HG02885 (cell line): ENCODE measurements around the gene CDK5RAP2.
A peak's percentile ranks its signal among the peaks of the same experiment; 100 is the strongest.
"Not testable (repeated sequence)": the region's sequence is repeated elsewhere in the genome, so short reads cannot be mapped to it uniquely, and the experiment has no call there.

ENCODE experiments used
- ATAC-seq: cut with Tn5 transposase; IDR thresholded peaks from one replicate; pipeline ENCODE4 v1.9.1; 2021; ENCODE audit warnings: mild to moderate bottlenecking; ENCODE audit not compliant: unreplicated experiment, poor library complexity

The CDK5RAP2 gene

DNA sequence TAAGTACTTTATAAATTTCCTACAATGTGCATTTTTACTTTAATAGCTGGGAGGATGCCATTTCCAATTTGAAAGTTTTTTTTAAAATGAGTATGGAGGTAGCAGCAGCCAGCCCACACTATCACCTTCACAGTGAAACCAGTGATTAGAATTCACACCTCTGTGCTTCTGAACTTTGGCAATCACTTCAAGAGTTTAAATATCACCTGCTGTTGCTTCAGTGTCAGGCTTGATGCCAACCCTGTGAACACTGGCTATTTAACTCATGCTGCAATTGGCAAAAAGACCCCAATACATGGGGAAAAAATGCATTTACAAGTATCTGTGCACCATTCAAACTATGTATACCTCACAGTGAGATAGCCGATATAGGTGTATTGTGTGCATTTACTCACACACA is 57.4 kb downstream of the CDK5RAP2 start:
- ATAC-seq, result no peak

DNA sequence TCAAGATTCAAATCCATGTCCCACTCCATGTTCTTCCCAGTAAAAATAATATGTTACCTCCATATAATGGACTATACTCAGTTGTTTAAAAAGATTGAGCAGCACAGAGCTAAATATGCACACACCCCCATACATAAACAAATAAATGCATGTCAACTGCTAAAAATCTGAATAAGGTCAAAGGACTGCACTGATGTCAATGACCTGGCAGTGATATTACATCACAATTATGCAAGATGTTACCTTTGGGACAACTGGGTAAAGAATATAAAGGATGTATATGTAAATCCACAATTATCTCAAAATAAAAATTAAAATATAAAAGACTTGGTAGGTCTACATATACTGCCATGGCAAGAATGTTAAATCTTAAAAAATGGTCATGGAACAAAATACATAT is 57.9 kb downstream of the CDK5RAP2 start:
- no peak for ATAC-seq

DNA sequence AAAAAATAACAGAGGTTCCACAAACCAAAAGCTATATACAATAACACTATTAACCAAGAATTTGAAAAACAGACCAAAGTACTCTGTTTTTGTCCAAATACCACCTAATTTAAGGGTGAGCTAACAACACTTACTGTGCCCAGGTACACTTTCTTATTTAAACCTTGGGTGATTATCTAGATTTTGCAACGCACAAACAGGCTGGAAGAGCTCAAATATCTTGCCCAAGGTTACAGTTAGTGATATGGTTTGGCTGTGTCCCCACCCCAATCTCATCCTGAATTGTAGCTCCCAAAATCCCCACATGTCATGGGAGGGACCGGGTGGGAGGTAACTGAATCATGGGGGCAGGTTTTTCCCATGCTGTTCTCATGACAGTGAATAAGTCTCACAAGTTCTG is 58.9 kb downstream of the CDK5RAP2 start:
- no peak for ATAC-seq

DNA sequence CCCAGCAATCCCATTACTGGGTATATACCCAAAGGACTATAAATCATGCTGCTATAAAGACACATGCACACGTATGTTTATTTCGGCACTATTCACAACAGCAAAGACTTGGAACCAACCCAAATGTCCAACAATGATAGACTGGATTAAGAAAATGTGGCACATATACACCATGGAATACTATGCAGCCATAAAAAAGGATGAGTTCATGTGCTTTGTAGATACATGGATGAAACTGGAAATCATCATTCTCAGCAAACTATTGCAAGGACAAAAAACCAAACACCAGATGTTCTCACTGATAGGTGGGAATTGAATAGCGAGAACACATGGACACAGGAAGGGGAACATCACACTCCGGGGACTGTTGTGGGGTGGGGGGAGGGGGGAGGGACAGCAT is 64.0 kb downstream of the CDK5RAP2 start:
- ATAC-seq, result not testable (repeated sequence)

DNA sequence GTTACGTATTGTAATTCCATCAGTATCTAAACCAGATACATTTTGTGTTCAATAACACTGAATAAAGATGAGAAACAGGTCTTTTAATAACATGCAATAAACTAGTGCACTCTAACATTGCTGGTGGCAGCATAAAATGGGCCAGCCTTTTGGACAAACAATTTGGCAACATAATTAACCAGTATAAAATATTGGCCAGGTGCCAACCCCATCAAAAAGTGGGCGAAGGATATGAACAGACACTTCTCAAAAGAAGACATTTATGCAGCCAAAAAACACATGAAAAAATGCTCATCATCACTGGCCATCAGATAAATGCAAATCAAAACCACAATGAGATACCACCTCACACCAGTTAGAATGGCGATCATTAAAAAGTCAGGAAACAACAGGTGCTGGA is 64.5 kb downstream of the CDK5RAP2 start:
- ATAC-seq, result not testable (repeated sequence)

DNA sequence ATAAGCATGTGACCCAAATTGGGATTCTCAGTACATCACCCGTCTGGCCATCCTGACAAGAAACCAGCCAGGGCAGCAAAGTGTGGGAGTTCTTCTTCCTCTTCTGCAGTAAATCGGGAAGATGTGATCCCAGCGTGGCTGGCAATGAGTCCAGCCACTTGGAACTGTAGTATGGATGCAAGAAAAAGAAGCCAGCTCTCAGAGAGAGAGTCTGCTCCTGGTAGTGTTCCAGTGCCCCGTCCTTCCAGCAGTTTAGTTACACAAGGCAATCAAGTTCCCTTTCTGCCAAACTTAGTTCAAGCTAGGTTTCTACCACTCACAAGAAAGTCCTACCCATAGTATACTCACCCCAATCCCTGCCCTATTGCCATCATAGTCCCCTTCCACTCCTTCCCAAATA is 65.6 kb downstream of the CDK5RAP2 start:
- no peak for ATAC-seq

DNA sequence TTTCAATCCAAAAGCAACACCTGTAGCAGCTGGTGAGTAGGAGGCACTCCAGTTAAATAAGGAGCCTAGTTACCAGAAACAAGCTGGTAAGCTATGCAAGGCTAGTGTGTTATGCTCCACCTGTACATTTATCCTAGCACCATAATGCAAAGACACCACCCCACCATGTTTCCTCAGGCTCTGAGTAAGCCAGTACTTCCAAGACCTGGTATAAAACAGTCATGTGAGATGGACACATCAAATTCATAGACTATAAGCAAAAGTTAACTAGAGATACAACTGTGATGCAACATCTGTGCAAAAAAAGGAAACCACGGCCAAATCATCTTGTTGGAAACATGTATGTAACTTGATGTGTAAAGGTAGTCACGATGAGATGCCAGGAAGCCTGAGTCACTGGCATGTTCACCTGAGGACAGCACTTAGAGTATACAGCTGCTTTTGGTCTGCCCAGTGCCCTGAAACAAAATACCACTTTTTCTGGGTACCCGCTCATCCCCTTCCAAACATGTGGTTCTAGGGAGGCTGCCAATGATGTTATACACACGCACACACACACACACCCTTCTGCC is 66.1 kb downstream of the CDK5RAP2 start:
- no peak for ATAC-seq

DNA sequence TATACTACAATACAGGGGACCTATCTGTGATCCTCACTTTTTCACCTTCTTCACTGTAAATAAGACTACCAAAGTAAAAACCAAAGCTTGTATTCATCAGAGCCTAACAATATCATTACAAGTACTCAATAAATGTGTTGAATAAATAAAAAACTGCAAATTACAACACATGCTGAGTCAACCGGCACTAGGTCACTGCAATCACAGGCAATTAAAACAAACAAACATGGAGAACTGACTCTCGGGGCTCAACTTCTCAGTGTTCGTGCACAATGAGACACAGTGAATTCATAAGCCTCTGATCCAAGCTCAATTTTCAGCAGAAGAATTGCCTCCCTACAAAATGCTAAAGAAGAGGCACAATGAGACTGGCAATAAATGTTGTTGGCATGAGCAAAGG is 69.2 kb downstream of the CDK5RAP2 start:
- no peak for ATAC-seq

DNA sequence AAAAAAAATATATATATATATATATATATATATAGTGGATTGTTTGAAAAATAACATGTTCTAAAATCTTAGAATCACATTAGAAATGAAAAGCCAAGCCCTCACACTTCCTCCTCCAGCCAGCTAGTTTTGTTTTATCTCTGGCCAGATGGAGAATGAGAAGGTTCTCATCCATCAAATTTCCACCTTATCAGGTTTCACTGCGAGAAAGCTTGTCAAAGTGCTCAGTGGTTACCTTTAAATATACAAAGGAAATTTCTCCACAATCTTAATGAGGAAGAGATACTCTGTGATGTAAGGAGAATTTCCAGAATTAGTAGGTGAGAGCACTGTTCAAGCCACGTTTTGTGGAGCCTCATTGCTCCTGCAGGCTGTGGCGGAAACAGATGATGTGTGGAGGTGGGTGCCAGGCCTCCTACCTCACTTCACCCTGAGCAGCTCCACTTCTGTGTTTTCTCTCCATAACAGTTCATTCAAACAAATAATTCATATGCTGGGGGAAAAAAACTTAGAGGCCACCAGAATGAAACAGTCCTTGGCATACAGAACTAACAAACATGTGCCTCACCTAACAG is 71.9 kb downstream of the CDK5RAP2 start:
- ATAC-seq, result no peak

DNA sequence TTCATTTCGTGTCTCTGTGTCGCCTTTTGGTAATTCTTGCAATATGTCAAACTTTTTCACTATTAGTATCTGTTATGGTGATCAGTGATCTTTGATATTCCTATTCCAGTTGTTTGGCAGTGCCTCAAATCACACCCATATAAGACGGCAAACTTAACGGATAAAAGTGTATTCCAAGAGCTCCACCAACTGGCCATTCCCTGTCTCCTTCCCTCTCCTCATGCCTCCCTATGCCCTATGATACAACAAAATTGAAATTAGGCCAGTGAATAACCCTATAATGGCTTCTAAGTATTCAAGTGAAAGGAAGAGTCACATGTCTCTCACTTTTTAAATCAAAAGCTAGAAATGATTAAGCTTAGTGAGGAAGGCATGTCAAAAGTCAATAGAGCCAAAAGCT is 74.8 kb downstream of the CDK5RAP2 start:
- ATAC-seq, result no peak

DNA sequence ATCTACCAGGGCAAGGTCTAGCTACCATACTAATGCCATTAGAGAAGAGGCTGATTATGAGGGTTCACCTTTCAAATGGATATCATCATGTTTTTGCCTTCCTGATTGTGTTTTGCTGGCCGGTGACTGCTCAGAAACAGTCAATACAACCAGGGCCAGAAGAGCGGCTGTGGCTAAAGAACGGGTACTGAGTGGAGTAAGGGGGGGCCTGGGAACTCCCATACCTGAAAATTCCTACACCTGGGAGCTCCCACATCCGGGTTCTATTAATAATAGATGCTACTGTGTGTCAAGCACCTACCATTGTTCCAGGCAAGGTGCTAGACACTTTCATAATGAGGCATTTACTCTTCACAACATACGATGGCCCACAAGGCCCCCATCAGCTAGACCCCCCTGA is 79.2 kb downstream of the CDK5RAP2 start:
- ATAC-seq, result no peak

DNA sequence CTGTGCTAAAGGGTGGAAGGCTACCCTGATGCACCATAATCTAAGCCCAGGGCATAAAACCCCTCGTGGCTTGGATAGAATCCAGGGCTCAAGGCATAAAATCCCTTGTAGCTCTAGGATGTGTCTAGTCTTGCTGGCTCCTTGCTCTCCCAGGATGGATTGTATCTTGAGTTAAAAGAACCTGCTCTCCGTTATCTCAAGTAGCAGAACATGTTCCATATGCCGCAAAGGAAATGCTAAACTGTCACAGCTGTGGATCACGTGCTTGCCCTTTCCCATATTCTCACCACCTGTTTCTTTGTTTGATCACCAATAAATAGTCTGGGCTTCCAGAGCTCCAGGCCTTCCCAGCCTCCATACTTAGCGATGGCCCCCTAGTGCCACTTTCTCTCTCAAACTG is 82.1 kb downstream of the CDK5RAP2 start:
- ATAC-seq, result not testable (repeated sequence)

DNA sequence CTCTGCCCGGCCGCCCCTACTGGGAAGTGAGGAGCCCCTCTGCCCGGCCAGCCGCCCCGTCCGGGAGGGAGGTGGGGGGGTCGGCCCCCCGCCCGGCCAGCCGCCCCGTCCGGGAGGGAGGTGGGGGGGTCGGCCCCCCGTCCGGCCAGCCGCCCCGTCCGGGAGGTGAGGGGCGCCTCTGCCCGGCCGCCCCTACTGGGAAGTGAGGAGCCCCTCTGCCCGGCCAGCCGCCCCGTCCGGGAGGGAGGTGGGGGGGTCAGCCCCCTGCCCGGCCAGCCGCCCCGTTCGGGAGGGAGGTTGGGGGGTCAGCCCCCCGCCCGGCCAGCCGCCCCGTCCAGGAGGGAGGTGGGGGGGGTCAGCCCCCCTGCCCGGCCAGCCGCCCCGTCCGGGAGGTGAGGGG is 83.5 kb downstream of the CDK5RAP2 start:
- not testable (repeated sequence) for ATAC-seq

DNA sequence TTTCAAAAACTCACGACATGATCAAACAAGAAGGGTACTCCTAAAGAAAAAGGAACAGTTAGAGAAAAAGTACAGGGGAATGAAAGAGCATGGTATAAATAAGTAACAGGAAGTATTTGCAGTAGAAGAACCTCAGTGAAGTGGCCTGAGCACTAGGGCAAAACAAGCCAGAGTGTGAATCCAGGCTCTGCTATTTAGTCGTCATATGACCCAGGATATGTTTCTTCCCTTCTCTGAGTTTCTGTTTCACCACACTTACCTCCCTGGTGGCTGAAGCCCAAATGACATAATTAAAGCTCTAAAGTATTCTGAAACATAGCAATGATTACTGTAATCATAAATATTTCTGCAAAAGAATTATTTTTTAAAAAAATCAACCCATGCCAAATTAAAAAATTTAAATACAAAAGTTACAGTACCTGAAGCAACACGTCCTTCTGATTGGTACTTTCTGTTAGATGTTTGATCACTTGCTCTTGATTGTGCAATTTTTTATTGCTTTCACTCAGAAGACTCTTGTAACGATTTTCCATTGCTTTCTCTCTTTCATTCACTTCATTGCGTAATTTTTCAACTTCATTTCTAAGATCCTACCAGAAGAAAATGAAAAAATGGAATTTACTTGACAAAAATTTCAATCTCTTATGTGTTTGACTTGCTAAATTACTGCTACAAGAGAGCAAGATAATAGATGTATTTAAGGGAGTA is 88.9 kb downstream of the CDK5RAP2 start:
- peak; percentile 93 for ATAC-seq

DNA sequence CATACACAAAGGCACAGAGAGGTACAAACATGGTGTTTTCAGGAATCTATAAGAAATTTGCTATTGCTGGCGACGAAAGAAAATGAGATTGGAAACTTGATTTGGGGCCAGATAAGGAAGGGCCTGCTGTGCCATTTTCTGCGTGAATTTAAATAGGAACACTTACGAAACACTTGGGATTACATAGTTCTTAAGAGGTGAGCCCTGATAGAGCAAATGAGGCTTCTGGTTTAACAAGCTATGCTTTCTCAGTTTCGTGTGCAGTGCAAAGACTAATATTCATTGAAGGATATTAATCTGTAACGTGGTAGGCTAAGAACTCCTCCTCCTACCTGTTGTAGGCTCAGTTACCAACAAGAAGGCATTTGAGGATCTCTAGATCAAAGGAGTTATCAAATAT is 93.1 kb downstream of the CDK5RAP2 start:
- ATAC-seq, result no peak

DNA sequence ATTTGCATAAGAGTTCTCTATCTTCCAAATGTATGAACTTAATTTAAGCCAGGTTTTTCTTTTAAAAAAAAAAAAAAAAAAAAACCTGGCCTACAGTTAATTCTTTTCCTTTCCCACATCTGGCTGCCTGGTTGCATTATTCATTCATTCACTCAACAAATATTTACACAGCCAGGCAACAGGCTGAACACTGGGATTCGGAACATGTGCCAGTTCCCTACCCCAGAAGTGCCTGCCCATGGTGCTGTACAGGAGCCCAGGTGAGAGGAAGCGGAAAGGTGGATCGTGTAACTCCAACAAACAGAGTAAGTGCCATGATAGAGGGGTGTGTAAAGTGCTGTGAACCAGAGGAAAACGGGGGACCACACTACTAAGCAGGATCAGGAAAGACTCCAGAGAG is 93.6 kb downstream of the CDK5RAP2 start:
- ATAC-seq, result no peak

DNA sequence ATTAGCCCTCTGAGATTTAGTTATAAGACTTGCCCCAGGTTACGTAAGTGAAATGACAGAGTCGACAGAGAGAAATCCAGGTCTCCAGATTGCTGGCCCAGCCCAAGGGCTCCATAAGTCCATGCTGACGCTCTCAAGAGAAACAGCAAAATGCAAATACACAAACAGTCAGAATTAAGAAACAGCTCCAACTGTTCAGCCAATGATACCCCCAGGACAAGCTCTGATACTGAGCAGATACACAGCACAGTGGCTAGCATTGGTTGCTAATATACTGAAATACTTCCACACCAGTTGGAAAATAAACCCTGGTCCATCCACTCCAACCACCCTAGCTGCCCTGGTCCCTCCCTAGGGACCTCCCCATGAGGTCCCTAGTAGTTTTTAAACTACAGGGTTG is 94.2 kb downstream of the CDK5RAP2 start:
- ATAC-seq, result no peak

DNA sequence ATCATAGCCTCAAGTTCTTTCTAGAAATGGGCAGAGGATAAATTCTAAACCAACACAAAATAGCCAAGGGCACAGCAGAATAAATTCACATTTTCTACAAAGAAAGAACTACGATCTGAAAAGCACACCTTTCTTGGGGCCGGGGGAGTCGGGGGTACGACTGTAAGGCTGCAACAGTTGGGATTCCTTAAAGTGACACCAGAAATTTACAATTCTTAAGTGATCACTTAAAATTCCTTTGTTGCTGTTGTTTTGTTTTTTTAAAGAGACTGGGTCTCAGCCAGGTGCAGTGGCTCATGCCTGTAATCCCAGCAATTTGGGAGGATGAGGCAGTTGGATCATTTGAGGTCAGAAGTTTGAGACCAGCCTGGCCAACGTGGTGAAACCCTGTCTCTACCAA is 95.8 kb downstream of the CDK5RAP2 start:
- no peak for ATAC-seq

DNA sequence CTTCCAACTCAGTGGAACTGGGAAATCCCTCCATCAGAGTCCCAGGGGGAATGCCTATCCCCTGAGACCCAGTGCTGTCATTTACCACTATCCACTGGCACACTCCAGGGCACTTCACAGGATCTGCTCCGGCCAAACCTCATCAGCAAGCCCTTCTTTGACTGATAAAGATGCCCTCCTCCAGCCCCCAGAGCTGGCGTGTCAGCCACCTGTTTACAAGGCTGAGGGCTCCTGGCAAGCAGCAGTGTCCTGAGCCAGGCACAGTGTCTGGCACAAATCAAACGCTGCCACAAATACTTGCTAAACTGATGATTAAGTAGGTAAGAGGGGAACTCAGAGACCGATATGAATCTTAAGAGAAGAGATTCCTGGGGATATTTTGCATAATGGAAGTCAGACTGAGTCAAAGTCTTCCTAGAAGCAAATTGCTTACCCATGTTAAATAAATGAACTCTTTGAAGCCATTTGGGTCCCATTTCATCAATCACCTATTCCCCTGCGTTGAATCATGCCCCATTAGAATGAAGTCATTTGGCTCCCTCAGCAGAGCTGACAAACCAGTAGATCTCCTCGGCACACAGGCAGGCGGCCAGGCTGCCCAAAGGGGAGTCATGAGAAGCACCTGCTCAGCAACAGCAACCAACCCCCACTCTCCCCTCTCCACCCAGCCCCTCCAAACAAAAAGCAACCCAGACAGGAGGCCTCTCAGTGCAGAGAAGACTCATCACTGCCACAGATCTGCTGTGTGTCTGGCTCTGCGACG is 97.4 kb downstream of the CDK5RAP2 start:
- no peak for ATAC-seq

DNA sequence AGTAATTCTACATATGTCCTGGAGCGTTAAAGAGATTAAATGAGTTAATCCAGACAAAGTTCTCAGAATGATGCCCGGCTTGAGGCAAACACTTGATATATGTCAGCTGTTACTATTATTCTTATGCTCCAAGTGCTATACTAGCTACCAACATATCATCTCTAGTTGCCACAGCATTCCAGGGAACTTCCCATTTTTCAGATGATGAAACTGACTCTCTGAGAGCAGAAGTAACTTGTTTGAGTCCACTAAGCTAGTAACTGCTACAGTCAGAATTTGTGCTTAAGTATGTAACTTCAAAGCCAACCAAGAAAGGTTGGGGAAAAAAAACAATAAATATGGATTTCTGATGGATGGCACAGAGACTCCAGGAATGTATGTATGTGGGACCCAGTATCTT is 98.1 kb downstream of the CDK5RAP2 start:
- ATAC-seq, result no peak

DNA sequence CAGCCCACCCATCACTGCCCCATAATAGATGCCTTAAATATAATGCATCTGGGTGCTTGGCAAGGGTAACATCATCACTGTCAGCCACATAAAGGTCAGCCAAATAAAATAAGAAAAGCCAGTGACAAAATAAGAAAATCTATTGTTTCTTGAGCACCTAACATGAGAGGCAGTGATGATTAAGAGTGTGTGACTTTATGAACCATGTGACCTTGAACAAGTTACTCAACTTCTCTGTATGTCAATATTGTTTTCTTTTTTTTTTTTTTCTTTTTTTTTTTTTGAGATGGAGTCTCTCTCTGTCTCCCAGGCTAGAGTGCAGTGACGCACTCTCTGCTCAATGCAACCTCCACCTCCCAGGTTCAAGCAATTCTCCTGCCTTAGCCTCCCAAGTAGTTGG is 98.7 kb downstream of the CDK5RAP2 start:
- ATAC-seq, result no peak
